Measurements from ENCODE around the gene DCLK3.

The DCLK3 gene, protein sequence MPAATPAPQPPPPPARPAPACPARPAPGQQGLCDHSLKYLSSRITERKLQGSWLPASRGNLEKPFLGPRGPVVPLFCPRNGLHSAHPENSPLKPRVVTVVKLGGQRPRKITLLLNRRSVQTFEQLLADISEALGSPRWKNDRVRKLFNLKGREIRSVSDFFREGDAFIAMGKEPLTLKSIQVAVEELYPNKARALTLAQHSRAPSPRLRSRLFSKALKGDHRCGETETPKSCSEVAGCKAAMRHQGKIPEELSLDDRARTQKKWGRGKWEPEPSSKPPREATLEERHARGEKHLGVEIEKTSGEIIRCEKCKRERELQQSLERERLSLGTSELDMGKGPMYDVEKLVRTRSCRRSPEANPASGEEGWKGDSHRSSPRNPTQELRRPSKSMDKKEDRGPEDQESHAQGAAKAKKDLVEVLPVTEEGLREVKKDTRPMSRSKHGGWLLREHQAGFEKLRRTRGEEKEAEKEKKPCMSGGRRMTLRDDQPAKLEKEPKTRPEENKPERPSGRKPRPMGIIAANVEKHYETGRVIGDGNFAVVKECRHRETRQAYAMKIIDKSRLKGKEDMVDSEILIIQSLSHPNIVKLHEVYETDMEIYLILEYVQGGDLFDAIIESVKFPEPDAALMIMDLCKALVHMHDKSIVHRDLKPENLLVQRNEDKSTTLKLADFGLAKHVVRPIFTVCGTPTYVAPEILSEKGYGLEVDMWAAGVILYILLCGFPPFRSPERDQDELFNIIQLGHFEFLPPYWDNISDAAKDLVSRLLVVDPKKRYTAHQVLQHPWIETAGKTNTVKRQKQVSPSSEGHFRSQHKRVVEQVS

DNA sequence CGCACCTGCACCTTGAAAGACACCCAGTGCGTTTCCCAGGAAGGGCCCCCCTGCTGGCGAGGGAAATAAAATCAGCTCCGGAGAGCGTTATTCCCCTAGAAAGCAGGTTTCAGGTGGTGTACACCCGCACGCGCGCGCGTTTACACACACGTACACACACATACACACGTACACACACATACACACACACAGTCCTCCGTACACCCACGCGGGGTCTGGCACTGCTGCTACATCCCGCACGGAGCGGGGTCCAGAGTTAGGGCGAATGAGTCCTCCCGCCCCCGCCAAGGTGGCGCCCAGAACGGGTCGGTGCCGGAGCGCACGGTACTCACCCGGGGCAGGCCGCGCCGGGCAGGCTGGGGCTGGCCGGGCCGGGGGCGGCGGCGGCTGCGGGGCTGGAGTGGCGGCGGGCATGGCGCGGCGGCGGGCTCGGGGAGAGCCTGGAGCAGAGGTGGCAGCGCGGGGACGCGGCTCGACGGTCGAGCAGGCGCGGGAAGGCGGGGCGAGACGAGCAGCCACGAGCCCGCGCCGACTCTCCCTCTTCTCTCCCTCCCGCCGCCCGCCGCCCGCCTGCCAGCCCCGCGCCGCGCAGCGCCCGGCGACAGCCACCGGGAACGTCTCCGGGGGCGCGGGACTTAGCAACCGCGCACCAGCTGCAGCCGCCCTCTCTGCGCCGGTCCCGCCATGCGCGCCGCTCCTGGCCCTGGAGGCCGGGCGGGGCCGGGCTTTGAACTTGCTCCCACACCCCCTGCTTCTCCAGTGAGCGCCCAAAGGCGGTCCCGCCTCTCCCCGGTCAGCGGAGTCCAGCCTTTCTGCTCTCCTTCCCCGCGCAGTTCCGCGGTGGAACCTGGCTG is at the start of gene DCLK3:
Gene DCLK3 (minus strand): TSS at position 704 of the 854 bp plus-strand sequence. CDS start 290 bp downstream, at position 414.
- no peak for DNase-seq

DNA sequence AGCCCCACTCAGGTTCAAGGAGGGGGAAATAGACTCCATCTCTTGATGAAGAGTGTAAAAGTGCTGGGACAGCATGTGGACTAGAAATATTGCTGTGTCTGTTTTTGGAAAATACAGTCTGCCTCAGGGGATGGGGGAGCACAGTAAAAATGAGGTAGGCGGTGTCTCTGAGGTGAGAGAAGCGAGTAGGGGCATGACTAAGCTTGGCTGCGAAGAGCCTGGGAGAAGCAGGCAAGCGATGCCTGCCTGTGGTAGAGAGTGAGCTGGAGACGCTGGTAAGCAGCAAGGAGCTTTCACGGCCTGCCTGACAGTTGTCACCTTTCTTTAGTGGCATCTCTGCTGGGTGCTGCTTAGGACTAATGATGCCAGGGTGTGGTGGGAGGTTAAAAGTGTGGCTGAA is 49.0 kb upstream of the DCLK3 start:
- no peak for DNase-seq

DNA sequence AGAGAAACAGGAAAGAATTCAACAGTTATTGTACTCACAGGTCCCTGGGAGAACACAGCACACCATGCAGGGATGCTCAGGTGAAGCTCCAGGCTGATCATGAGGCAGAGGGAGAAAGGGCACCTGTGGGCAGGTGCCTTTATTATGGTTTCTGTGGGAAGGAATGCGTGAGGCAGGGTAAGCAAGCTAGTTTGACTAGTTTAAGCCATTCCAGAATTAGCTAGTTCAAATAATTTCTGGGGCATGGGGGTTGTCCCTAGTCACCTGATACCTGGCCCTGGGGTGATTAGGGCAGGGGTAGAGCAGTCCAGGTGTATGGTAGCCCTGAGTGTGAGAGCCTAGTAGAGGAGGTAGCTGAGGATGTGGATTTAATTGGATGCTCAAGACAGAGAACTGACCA is 47.9 kb upstream of the DCLK3 start:
- no peak for DNase-seq

DNA sequence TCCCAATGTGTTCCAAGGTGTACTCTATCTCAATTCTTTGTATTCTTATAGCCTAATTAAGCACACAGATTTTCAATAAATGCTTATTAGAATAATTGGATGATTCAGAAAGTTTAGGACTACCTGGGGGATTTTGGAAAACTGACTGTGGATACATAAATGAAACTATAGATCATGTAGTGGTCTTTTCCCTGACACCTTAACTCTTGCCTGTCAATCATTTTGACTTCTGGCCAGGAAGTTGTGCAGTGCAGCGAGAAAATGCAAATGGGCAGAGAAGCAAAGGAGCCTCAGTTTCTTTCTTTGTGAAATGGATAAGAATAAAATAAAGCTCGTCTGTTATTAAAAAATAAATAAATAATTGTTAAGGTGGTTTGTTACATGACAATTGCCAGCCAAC is 47.4 kb upstream of the DCLK3 start:
- no peak for DNase-seq

DNA sequence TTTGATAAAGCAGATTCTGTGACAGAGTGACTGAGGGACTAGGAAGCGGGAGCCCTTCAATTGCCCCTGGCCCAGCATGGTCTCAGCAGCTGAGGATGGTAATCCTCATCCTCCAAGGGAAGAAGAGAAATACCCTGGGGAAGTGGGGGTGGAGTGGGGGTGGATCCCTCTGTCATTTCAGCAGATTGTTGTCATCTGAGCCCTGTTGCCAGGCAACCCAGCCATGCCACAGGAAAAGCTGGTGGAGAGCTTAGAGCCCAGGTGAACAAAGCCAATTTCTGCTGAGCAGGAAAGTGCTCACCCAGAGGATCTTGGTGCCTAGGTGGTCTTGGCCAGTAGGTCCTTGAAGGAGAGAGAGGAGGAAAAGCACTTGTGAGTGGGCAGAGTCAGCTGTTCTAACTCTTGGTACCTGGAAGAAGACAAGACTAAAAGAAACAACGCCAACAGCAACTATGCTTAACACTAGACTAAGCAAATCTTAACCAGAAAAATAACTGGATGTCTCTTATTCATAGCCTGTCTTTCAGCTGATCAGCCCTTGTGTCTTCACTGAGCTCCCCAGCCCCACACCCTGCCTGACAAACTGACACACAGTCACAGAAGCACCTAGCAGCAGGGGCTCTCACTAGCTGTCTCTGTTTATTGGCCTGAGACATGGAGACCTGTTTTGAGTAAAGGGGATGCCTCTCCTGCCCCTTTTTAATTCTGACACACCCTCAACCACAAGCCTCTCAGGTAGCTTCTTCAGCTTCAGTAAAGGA is 40.1 kb upstream of the DCLK3 start:
- DNase-seq, result no peak

DNA sequence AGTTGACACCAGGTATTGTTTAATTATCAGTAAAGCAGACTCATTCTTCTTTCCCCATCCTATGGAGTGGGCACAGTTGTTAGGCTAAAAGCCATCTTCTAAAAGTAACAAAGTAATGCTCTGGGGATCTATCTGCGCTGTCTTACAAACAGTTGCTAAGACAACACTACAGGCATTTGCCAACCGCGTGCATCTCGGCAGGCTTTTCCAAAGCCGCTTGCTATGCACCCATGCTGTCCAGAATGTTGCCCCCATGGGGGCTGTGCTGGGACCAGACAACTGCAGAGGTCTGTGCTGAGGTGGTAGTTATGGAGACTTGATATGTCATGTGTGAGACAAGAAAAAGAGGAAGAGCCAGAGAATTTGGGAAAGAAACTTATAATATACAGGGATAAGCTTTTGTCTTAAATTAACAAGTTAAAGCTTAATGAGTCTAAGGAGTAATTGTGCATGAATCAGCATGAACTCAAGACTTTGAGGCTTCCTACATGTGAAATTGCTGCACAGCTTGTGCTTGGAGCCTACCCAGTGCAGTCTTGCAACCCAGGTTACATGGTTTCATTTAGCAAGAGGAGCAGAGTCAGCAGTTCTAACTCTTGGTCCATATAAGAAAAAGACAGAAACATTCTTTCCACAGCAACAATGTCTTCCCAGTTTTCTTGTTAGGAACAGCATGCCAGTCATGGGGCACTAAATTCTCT is 38.9 kb upstream of the DCLK3 start:
- no peak for DNase-seq

DNA sequence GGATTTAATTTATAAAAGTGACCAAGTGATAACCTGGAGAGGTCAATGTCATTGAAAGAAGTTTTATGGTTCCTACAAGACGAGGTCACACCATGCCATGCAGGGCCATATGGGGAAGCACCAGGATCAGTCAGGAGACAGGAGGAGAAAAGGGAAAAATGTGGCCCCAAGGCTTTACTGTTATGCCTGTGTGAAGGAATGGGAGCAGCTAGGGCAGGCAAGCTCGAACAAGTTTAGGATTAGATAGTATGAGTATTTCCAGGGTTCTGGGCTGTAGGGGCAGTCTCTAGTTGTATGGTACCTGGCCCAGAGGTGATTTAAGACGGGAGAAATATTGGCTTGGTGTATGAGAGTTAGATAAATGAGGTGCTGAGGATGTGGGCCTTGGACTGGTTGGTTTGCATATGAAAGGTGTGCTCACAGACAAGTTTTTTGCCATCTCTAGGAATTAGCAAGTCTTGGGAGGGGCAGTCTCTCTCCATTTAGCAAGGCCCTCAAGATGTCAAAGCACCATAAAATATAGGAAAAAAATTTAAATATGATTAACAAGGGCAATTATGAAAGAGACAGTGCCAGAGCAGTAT is 36.3 kb upstream of the DCLK3 start:
- no peak for DNase-seq

DNA sequence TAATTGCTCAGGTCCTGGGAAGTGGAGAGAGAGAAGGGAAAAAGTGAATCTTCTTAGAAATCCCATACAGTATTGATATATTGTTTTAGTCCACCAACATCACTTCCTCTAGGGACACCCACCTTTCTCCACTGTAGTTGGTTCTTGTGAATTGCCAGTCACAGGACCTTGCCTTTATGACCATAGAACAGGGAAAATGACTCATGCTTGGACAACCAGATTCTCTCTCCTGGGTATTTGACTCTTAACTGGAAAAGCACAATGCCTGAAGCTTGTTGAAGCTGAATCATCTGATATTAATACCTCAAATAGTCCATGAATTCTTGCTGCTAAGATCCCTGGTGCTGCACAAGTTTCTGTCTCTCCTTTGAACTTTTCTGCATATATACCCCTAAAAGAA is 32.5 kb upstream of the DCLK3 start:
- DNase-seq, result no peak

DNA sequence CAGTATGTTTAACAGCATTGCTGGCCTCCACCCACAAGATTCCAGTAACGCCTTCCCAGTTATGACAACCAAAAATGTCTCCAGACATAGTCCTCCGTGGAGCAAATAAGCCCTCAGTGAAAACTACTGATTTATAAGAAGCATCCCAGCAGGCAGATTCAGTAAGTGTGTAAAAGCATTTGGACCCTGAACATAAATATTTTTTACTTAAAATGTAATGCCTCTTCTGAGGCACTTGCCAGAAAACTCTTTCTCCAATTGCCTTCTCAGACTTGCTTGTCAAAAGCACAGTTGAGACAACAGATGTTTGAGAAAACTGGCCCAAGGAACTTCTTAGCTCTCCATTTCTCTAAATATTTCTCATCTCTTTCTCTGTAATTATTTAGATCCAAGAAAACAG is 31.8 kb upstream of the DCLK3 start:
- DNase-seq, result no peak

DNA sequence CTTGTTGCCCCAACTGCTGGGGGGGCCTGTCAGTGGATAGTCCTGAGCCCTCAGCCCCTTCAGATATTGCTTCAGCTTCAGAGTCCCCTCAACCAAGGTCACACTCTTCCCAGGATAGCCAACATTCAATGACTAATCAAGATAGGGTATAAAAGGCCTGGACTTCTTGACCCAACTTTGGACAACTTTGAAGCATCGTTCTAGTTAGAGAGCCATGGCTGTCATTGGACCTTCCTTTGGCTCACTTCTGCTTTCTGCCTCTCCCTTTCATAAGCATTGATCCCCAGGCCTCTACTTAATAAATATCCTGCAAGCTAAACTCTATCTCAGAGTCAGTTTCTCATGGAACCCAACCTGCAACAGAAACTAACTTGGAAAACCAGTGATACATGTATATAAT is 31.3 kb upstream of the DCLK3 start:
- DNase-seq, result no peak

DNA sequence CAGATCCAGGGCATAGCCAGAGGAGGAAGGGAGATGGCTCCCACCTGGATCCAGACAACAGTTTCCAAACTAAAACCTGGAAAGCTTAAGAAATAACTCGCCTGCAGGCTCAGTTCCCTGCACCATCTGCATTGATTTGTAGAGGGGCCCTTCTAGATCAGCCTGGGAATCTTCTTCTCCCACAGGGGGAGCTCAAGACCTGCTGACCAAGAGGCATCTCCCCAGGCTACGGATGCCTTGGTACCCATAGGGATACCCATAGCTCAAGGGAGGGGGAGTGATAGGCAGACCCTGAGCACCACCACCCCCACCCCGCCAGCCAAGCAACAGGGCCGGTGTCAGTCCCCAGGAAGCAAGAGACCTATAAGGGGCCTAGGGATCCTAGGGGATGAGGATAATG is 28.0 kb upstream of the DCLK3 start:
- DNase-seq, result no peak

DNA sequence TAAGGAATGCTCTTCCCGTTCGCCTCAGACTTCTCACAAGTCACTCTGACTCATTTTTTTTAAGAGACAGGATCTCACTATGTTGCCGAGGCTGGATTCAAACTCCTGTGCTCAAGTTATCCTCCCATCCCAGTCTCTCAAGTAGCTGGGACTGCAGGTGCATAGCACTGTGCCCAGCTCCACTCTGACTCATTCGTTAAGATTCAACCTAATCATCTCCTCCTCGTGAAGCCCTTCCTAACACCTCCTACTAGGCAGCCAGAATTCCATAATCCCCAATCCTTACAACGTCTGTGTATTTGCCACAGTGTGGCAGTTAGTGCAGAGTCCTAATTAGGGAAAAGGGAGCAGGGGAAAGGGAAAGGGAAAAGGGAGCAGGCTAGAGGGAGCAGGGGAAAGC is 26.4 kb upstream of the DCLK3 start:
- DNase-seq, result no peak

DNA sequence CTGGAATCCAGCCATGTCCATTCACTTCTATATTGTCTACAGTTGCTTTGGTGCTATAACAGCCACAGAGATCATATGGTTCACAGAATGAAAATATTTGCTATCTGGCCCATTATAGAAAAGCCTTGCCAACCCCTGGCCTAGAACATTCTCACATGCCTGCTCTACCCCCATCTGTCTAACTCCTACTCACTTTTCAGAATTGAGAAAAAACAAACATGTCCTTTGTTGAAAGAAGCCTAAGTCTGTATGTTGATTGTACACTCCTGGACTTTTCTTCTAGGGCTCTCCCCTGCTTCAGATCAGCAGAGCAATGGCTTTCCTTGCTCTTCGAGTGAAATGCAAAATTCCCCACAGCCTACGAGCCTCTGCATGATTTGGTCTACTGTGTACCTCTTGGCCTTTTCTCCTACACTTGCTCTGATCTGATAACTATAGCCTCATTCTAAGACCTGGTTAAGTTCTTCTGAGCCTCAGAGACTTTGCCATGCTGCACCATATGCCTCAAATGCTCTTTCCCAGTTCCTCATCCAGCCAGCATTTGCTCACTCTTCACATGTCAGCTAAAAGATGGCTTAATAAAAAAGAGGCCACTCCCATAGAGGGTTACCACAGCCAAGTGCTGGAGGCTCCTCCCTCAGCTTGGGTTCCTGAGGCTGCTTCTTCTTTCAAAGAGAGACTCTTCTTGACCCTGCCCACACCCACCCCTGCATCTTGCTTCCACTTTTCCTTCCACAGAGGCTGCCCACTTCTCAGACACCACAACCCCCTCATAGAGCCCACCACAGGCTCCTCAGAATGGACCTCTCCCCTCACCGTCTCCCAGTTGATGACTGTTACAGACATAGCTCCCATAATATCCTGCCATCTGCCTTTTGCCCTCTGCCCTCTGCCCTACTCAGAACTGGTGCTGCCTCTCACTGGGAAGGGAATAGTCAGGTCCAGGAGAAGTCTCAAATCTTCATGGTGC is 22.9 kb upstream of the DCLK3 start:
- DNase-seq, result no peak

DNA sequence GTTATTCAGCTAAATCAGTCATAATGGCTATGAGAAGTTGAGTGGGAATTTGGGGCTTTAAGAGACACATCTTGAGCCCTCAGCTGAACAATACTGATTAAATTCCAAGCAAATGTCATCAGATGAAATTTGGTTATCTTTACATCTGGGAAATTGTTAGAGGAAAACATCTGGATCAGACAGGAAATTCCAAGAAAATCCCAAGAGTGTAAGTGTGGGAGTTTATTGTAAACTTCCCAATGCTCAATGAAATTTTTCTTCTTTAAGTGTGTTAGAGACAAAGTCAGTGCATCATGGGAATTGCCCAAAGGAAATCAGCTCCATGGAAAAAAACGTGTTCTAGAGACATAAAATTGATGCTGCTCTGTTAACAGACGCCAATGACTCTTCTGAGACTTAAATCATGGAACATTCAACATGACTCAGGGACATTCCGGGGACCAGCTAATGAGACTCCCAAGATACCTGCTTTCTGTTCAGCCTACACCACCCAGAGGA is 19.8 kb upstream of the DCLK3 start:
- no peak for DNase-seq

DNA sequence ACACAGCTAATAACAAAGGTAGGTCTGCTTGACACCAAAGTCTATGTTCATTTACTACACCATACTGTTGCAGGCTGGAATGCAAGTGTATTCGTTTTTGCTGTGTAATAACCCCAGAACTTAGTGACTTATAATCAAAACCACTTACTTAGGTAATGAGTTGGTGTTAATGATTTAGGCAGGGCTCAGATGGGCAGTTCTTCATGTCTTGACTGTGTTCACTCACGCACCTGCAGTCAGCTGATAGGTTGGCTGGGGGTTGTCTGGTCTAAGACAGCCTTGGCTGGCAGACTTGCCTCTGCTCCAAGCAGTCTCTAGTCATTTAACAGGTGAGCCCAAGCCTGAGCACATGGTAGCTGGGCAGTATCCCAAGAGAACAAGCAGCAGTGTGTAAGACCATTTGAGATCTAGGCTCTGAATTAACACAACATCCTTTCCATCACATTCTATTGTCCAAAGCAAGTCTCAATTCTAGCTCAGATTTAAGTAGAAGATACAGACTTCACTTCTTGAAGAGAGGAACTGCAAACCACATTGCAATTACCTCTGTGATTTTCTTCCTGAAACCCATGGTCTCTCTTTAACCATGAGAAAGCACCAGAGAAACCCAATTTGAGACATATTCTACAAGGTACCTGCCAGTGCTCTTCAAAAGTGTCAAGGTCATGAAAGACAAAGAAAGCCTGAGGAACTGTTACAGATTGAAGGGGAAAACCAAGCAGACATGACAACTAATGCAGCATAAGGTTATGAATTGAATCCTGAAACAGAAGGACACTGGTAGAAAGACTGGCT is 13.3 kb upstream of the DCLK3 start:
- no peak for DNase-seq

DNA sequence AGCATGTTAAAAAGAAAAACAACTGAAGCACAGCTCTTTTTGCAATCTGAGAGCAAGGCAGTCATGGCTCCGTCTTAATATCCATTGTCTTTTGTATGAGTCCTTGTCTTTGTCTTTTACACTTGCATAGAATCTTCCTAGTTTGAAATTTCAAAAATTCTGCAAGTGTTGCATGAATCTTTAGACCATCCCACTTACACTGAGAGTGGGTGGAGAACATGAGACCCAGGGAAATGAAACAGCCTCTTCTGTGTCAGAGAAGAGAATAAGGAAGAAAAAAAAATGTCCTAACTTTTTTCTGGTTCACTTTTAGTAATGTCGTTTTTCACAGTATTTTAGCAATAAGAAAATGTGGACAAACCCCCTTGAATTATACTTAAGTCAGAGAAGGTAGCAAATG is 12.1 kb upstream of the DCLK3 start:
- no peak for DNase-seq

DNA sequence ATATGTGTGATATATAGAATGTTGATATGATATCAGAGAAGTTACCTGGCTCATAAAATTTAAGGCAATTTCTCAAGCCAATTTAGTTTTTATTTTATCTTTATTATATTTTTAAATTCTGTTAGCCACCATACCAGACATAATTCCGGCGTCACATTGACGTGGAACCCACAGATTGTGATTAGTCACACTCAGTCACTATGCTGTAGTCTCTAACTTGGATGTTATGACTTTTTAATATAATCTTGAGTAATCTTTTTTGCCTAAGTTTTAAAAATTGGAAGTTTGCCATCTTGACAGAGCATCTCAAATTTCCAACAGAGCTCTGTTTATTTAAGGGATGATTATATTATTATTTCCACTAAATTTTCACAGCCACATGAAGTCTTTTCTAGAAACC is 9.7 kb upstream of the DCLK3 start:
- no peak for DNase-seq

DNA sequence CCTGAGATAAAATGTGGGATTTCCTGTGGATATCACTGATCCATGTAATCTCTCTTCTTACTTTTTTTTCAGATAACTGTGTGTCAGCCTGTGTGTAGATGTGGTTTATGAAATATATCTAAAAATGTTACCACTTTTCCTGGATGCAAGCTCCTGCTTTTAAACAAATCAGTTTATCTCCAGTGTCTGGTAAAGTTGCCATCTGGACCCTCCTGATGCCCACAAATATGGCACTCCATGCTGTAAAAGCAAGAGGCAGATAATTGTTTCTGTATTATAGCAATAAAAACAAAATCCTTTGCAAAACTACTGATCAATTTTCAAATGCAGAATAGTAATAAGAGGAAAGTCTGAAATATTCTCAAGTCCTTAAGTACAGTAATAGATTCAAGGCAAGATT is 7.6 kb upstream of the DCLK3 start:
- DNase-seq, result no peak

DNA sequence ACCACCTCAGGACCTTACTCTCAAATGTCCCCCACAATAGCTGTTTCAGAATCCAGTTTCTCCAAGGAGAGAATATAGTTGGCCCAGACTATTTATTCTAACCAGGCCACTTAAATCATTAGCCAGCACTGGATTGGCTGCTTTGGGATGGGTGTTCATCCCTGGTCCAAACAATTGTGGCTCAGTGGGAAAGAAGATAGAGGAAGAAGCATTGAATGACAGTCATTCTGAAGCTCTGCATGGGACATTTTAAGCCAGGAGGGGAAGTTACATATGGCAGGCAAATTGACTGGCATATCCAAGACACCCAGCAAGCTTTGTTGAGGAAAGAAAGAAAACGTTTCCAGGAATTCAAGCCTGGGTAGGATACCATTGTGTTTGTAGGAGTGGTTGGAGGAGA is 5.6 kb upstream of the DCLK3 start:
- no peak for DNase-seq
